Activated CD8-positive, alpha-beta T cell treated with anti-CD3 and anti-CD28 coated beads, Interleukin-2, amount 10 ng/mL, durations not matched to agents 7 days and 5 days (primary cell): ENCODE data around the gene RERE. TPM values are rescaled to one million over a fixed set of nuclear protein-coding genes. Genes with fewer than 3 reads are reported as not detected.

Experiments used
- ATAC-seq: fragments of 150-1000 bp; cut with Tn5 transposase; one replicate; pipeline ENCODE4 v1.10.0; 2021; ENCODE audit warnings: moderate library complexity
- CTCF ChIA-PET: fragments of 350-600 bp; sonication (Branson Sonifier 250); formaldehyde crosslinking; loops from one replicate; lab custom pipeline; 2021; ENCODE audit warnings: antibody characterized with exemption; lab: Charles Lee
- POLR2A ChIA-PET: fragments of 350-600 bp; sonication (Branson Sonifier 250); formaldehyde crosslinking; loops from one replicate; lab custom pipeline; 2021; ENCODE audit warnings: antibody characterized with exemption; lab: Charles Lee
- DNase-seq: peaks from one replicate; pipeline ENCODE4 v3.0.0-alpha.2; 2020
- H3K27ac Mint-ChIP-seq: one replicate; pipeline ENCODE4 v1.8.0; 2021; ENCODE audit warnings: mild to moderate bottlenecking, mixed read lengths
- H3K27me3 Mint-ChIP-seq: one replicate; pipeline ENCODE4 v1.8.0; 2021; ENCODE audit warnings: low read depth, mixed read lengths
- H3K36me3 Mint-ChIP-seq: one replicate; pipeline ENCODE4 v1.8.0; 2021; ENCODE audit warnings: low read depth, mixed read lengths
- H3K4me1 Mint-ChIP-seq: one replicate; pipeline ENCODE4 v1.8.0; 2021; ENCODE audit warnings: low read depth, mixed read lengths
- H3K4me3 Mint-ChIP-seq: one replicate; pipeline ENCODE4 v1.8.0; 2021; ENCODE audit warnings: mild to moderate bottlenecking, mixed read lengths
- H3K9me3 Mint-ChIP-seq: one replicate; pipeline ENCODE4 v1.8.0; 2022; ENCODE audit warnings: mixed read lengths; ENCODE audit not compliant: insufficient read depth
- total RNA-seq, 2 experiments: library from RNA; stranded (reverse); gene quantifications; one replicate each; pipeline ENCODE4 v1.2.3, GENCODE V29; 2021

RERE gene
- total RNA-seq, 2 experiments from 2014 or later = 37.4 to 44.7 TPM

GRCh38 chr1:8424539-8425116, 392.8 kb downstream of the RERE start:
- Mint-ChIP-seq H3K4me1 (peaks cover 52% of the 10 kb centered on the region), H3K4me3 (peak overlapping the region; percentile 84), H3K36me3 (peaks cover 14% of the 10 kb centered on the region), H3K27me3 (peaks cover 3% of the 10 kb centered on the region), H3K9me3 (no peaks in the 10 kb centered on the region), H3K27ac (peak overlapping the region; percentile 91)
- CTCF ChIA-PET = interaction anchor here (0.6 to 1.0 kb wide), 2 partner anchors 10 to 302 kb away, joined by 3 read pairs; no protein-coding TSS in a partner anchor
- ATAC-seq = peak; percentile 38
- peak; percentile 62 for DNase-seq
- POLR2A ChIA-PET = interaction anchor here (0.8 to 1.7 kb wide), 7 partner anchors 11 to 101 kb away, joined by 3 to 6 read pairs (median 3); no protein-coding TSS in a partner anchor

GRCh38 chr1:8423692-8424538, 393.5 kb downstream of the RERE start:
- ATAC-seq = peak; percentile 48
- CTCF ChIA-PET = interaction anchor here (1.0 kb wide), 1 partner anchor 303 kb away, joined by 3 read pairs; no protein-coding TSS in a partner anchor
- Mint-ChIP-seq H3K27ac (peak overlapping the region; percentile 91), H3K4me1 (peaks cover 45% of the 10 kb centered on the region), H3K9me3 (no peaks in the 10 kb centered on the region), H3K4me3 (peak overlapping the region; percentile 84), H3K27me3 (peaks cover 3% of the 10 kb centered on the region), H3K36me3 (peaks cover 14% of the 10 kb centered on the region)
- DNase-seq = peak; percentile 54
- POLR2A ChIA-PET = interaction anchor here (0.8 to 1.4 kb wide), 7 partner anchors 10 to 564 kb away, joined by 3 to 5 read pairs (median 3); no protein-coding TSS in a partner anchor

- H3K4me1 Mint-ChIP-seq = peaks cover 46% of the 10 kb centered on the region
- ChIA-PET POLR2A (interaction anchor here (0.9 kb wide), 1 partner anchor 564 kb away, joined by 3 read pairs; no protein-coding TSS in a partner anchor), CTCF (interaction anchor here (1.1 to 5.0 kb wide), 2 partner anchors 13 to 49 kb away, joined by 3 to 38 read pairs; no protein-coding TSS in a partner anchor)
- H3K27me3 Mint-ChIP-seq = peaks cover 3% of the 10 kb centered on the region
- H3K4me3 Mint-ChIP-seq = no peak overlapping the region
- H3K27ac Mint-ChIP-seq = no peak overlapping the region
- H3K36me3 Mint-ChIP-seq = peaks cover 16% of the 10 kb centered on the region
- H3K9me3 Mint-ChIP-seq = no peaks in the 10 kb centered on the region
- DNase-seq = peak; percentile 53
- ATAC-seq = peak; percentile 41
Observed at GRCh38 chr1:8423269-8423691, 394.2 kb downstream of the RERE start.

- ATAC-seq = peak; percentile 11
- DNase-seq = no peak
- CTCF ChIA-PET = interaction anchor here (1.1 to 5.0 kb wide), 2 partner anchors 12 to 50 kb away, joined by 3 to 38 read pairs; no protein-coding TSS in a partner anchor
- no peaks in the 10 kb centered on the region for H3K9me3 Mint-ChIP-seq
- no peak overlapping the region for H3K27ac Mint-ChIP-seq
- peaks cover 44% of the 10 kb centered on the region for H3K4me1 Mint-ChIP-seq
- no peak overlapping the region for H3K4me3 Mint-ChIP-seq
- H3K36me3 Mint-ChIP-seq = peaks cover 19% of the 10 kb centered on the region
- H3K27me3 Mint-ChIP-seq = peaks cover 3% of the 10 kb centered on the region
- POLR2A ChIA-PET = interaction anchor here (1.0 kb wide), 1 partner anchor 40 kb away, joined by 3 read pairs; no protein-coding TSS in a partner anchor
Observed at GRCh38 chr1:8422510-8423268, 394.8 kb downstream of the RERE start.

- Mint-ChIP-seq H3K9me3 (no peaks in the 10 kb centered on the region), H3K27ac (no peak overlapping the region), H3K4me1 (peaks cover 37% of the 10 kb centered on the region), H3K27me3 (peaks cover 3% of the 10 kb centered on the region), H3K4me3 (no peak overlapping the region), H3K36me3 (peaks cover 24% of the 10 kb centered on the region)
- POLR2A ChIA-PET = interaction anchor here (0.9 kb wide), 2 partner anchors 11 to 13 kb away, joined by 3 read pairs; no protein-coding TSS in a partner anchor
- DNase-seq (no peak), ATAC-seq (no peak)
- CTCF ChIA-PET = interaction anchor here (1.8 to 5.0 kb wide), 3 partner anchors 8 to 282 kb away, joined by 5 to 38 read pairs (median 21); no protein-coding TSS in a partner anchor
Observed at GRCh38 chr1:8421721-8422120, 395.7 kb downstream of the RERE start.

- peaks cover 23% of the 10 kb centered on the region for H3K4me1 Mint-ChIP-seq
- no peaks in the 10 kb centered on the region for H3K9me3 Mint-ChIP-seq
- ATAC-seq = no peak
- peaks cover 3% of the 10 kb centered on the region for H3K27me3 Mint-ChIP-seq
- H3K4me3 Mint-ChIP-seq = no peak overlapping the region
- CTCF ChIA-PET = interaction anchor here (1.8 to 5.0 kb wide), 3 partner anchors 10 to 284 kb away, joined by 5 to 38 read pairs (median 21); no protein-coding TSS in a partner anchor
- no peak overlapping the region for H3K27ac Mint-ChIP-seq
- POLR2A ChIA-PET = no interaction called here
- no peak for DNase-seq
- peaks cover 31% of the 10 kb centered on the region for H3K36me3 Mint-ChIP-seq
Observed at GRCh38 chr1:8420318-8420717, 397.1 kb downstream of the RERE start.

- Mint-ChIP-seq H3K27me3 (no peaks in the 10 kb centered on the region), H3K27ac (no peak overlapping the region), H3K36me3 (peaks cover 31% of the 10 kb centered on the region), H3K9me3 (no peaks in the 10 kb centered on the region), H3K4me1 (peaks cover 19% of the 10 kb centered on the region), H3K4me3 (no peak overlapping the region)
- CTCF ChIA-PET = interaction anchor here (3.0 to 5.0 kb wide), 2 partner anchors 10 kb away, joined by 21 to 38 read pairs; no protein-coding TSS in a partner anchor
- no peak for ATAC-seq
- no peak for DNase-seq
- POLR2A ChIA-PET = no interaction called here
Observed at GRCh38 chr1:8419861-8420260, 397.6 kb downstream of the RERE start.

- DNase-seq (no peak), ATAC-seq (no peak)
- Mint-ChIP-seq H3K4me3 (no peak overlapping the region), H3K27me3 (no peaks in the 10 kb centered on the region), H3K36me3 (peaks cover 27% of the 10 kb centered on the region), H3K27ac (no peak overlapping the region), H3K9me3 (no peaks in the 10 kb centered on the region), H3K4me1 (peaks cover 12% of the 10 kb centered on the region)
- ChIA-PET POLR2A (no interaction called here), CTCF (interaction anchor here (3.0 to 5.0 kb wide), 2 partner anchors 9 to 11 kb away, joined by 21 to 38 read pairs; no protein-coding TSS in a partner anchor)
Observed at GRCh38 chr1:8419172-8419571, 398.3 kb downstream of the RERE start.

- Mint-ChIP-seq H3K9me3 (no peaks in the 10 kb centered on the region), H3K4me1 (peaks cover 10% of the 10 kb centered on the region), H3K4me3 (no peak overlapping the region), H3K27ac (no peak overlapping the region), H3K36me3 (peaks cover 26% of the 10 kb centered on the region), H3K27me3 (no peaks in the 10 kb centered on the region)
- ATAC-seq (no peak), DNase-seq (no peak)
- ChIA-PET CTCF (interaction anchor here (0.9 kb wide), 1 partner anchor 9 kb away, joined by 7 read pairs; no protein-coding TSS in a partner anchor), POLR2A (no interaction called here)
Observed at GRCh38 chr1:8418301-8418700, 399.1 kb downstream of the RERE start.

- peaks cover 26% of the 10 kb centered on the region for H3K36me3 Mint-ChIP-seq
- H3K9me3 Mint-ChIP-seq = no peaks in the 10 kb centered on the region
- ATAC-seq = no peak
- H3K4me1 Mint-ChIP-seq = peaks cover 10% of the 10 kb centered on the region
- no peak overlapping the region for H3K4me3 Mint-ChIP-seq
- ChIA-PET POLR2A (no interaction called here), CTCF (interaction anchor here (0.9 kb wide), 1 partner anchor 8 kb away, joined by 7 read pairs; no protein-coding TSS in a partner anchor)
- H3K27ac Mint-ChIP-seq = no peak overlapping the region
- DNase-seq = no peak
- no peaks in the 10 kb centered on the region for H3K27me3 Mint-ChIP-seq
Observed at GRCh38 chr1:8417625-8418024, 399.8 kb downstream of the RERE start.

GRCh38 chr1:8416881-8417280, 400.6 kb downstream of the RERE start:
- ChIA-PET CTCF (no interaction called here), POLR2A (no interaction called here)
- H3K4me1 Mint-ChIP-seq = peaks cover 10% of the 10 kb centered on the region
- H3K27me3 Mint-ChIP-seq = no peaks in the 10 kb centered on the region
- no peak for DNase-seq
- H3K9me3 Mint-ChIP-seq = no peaks in the 10 kb centered on the region
- no peak for ATAC-seq
- H3K4me3 Mint-ChIP-seq = no peak overlapping the region
- no peak overlapping the region for H3K27ac Mint-ChIP-seq
- H3K36me3 Mint-ChIP-seq = peaks cover 32% of the 10 kb centered on the region
